SK-N-SH treated with all-trans-retinoic acid at 6 μM for 48 hours (cell line): ENCODE measurements around the gene ZBTB11.

Experiments used
- ARNTL ChIP-seq: fragments of 450-650 bp; formaldehyde crosslinking; IDR thresholded peaks from 2 replicates; pipeline ENCODE4 v1.5.0; 2020; ENCODE audit warnings: low read depth, mild to moderate bottlenecking, moderate library complexity, borderline replicate concordance
- GLIS3 ChIP-seq: fragments of 250-450 bp; sonication (Bioruptor Pico); IDR thresholded peaks from 2 replicates; pipeline ENCODE4 v1.5.0; 2020; ENCODE audit warnings: mild to moderate bottlenecking, moderate library complexity
- PATZ1 ChIP-seq: fragments of 250-450 bp; sonication (Bioruptor Pico); IDR thresholded peaks from 2 replicates; pipeline ENCODE4 v1.8.0; 2020; ENCODE audit warnings: mild to moderate bottlenecking, moderate library complexity, borderline replicate concordance
- PPARA ChIP-seq: fragments of 250-450 bp; sonication (Bioruptor Pico); IDR thresholded peaks from 2 replicates; pipeline ENCODE4 v1.5.0; 2020; ENCODE audit warnings: mild to moderate bottlenecking, borderline replicate concordance
- RARB ChIP-seq: fragments of 250-450 bp; sonication (Bioruptor Pico); IDR thresholded peaks from 2 replicates; pipeline ENCODE4 v1.8.0; 2021; ENCODE audit warnings: mild to moderate bottlenecking, moderate library complexity
- SNAI2 ChIP-seq: fragments of 250-450 bp; sonication (Bioruptor Pico); IDR thresholded peaks from 2 replicates; pipeline ENCODE4 v1.5.0; 2020; ENCODE audit warnings: mild to moderate bottlenecking, moderate library complexity
- TCF4 ChIP-seq: fragments of 250-450 bp; sonication (Bioruptor Pico); IDR thresholded peaks from 2 replicates; pipeline ENCODE4 v1.8.0; 2021; ENCODE audit warnings: mild to moderate bottlenecking, moderate library complexity, borderline replicate concordance
- TOX ChIP-seq: fragments of 250-450 bp; sonication (Bioruptor Pico); IDR thresholded peaks from 2 replicates; pipeline ENCODE4 v1.8.0; 2021; ENCODE audit warnings: mild to moderate bottlenecking, moderate library complexity, borderline replicate concordance
- ZNF565 ChIP-seq: fragments of 450-650 bp; formaldehyde crosslinking; conservative IDR thresholded peaks from 2 replicates; pipeline ENCODE4 v1.5.0; 2020; ENCODE audit warnings: low read depth, mild to moderate bottlenecking, moderate library complexity
- ZNF8 ChIP-seq: fragments of 450-650 bp; formaldehyde crosslinking; IDR thresholded peaks from 2 replicates; pipeline ENCODE4 v1.5.0; 2020; ENCODE audit warnings: mild to moderate bottlenecking, moderate library complexity

- TF ChIP-seq PATZ1 (CRISPR knock-in tag), result no peak
- TF ChIP-seq ARNTL (CRISPR knock-in tag), result no peak
- no peak for TF ChIP-seq SNAI2
- no peak for TF ChIP-seq ZNF8 (CRISPR knock-in tag)
- TF ChIP-seq ZNF565 (CRISPR knock-in tag), result no peak
- TF ChIP-seq GLIS3 (CRISPR knock-in tag), result no peak
- no peak for TF ChIP-seq RARB (CRISPR knock-in tag)
- no peak for TF ChIP-seq PPARA (CRISPR knock-in tag)
- TF ChIP-seq TOX, result no peak
- TF ChIP-seq TCF4, result no peak
These were observed 25.8 kb upstream of the ZBTB11 start for GRCh38 chr3:101702726-101703125.
